HUDEP-2 (cell line): ENCODE measurements around the gene CDCA3.

Experiments
- DNase-seq, 76 experiments: peaks; one replicate each; lab custom pipeline; 2025; ENCODE audit not compliant: unreplicated experiment in 76 of 76; lab: John Stamatoyannopoulos, UW

Gene CDCA3

DNA sequence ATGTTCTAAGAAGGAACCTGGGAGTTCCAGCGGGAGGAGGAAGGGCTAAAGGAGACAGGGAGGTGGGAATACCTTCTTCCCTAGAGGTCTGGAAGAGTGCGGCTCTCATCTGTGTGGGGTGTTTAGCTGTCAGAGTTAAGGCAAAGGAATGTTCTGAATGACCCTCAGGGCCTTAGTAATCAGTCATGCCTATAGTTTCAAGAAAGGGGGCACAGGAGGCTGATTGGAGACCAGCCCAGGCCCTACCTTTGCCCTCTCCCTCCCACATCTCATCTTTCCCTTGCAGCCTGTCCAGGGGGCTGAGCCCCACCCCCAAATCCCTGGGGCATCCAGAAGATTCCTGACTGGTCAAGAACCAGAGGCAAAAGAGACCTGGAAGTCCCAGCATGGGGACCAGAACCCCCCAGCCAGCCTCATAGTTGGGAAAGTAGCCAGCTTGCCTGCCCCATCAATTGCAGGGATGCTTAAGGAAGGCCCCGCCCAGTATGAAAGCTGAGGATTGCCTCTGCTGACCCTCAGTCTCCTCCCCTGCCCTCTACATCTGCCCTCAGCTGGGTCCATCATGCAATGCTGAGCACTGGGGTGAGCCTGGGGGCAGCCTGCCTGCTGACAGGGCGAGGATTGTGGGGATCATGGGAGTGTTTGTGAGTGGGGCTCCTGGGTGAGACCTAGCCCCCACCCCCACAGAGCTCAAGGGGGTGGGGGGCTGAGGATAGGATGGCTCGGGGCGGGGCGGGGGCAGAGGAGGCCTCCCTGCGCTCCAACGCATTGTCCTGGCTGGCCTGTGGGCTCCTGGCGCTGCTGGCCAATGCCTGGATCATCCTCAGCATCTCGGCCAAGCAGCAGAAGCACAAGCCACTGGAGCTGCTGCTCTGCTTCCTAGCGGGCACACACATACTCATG, 27.7 kb downstream of the CDCA3 start:
- DNase-seq = no peak

- no peak for DNase-seq
These were observed 28.5 kb downstream of the CDCA3 start for GRCh38 chr12:6822426-6823135.

GRCh38 chr12:6821591-6822425, 29.3 kb downstream of the CDCA3 start, which contains the start of gene GPR162:
Gene GPR162, plus strand, starts transcription at chr12:6821821. Its CDS starts 2,078 bp downstream, at chr12:6823899.
- DNase-seq = no peak

DNA sequence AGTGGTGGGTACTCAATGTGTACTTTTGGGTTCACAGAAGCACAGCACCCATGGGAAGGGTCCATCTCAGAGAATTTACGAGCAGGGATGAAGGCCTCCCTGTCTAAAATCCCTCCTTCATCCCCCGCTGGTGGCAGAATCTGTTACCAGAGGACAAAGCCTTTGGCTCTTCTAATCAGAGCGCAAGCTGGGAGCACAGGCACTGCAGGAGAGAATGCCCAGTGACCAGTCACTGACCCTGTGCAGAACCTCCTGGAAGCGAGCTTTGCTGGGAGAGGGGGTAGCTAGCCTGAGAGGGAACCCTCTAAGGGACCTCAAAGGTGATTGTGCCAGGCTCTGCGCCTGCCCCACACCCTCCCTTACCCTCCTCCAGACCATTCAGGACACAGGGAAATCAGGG, 30.9 kb downstream of the CDCA3 start:
- no peak for DNase-seq

- no peak for DNase-seq
These were observed 31.7 kb downstream of the CDCA3 start for GRCh38 chr12:6819106-6820030.

DNA sequence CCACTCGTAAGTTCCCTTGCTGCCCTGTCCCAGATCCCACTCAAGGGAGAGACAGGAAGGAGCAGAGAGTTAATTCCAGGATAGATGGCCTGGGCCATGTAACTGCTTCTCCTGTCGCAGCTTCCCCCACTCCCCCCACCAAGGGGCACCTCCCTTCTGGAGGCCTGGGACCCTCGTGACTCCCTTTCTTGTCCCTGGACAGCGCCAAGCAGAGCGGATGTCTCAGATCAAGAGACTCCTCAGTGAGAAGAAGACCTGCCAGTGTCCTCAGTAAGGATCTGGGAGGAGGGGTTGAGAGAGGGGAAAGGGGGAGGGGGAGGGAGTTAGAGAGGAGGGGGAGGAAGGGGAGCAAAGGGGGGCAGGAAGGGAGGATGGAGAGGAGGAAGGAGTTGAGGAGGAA, 32.4 kb downstream of the CDCA3 start:
- DNase-seq = no peak

DNA sequence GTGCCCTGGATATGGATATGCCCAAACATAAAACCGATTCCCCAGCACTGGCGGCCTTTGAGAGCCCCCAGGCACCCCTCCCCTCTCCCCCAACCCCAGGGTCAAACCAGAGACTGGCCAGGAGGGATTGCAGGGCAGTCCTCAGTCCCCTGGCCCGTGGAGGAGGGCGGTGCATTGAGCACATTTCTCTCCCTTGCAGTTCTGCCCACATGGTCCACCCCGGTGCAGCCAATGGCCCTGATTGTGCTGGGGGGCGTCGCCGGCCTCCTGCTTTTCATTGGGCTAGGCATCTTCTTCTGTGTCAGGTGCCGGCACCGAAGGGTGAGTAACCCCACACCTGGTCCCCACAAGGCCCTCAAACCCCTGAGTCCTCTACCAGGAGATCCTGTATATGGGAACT, 32.9 kb downstream of the CDCA3 start:
- no peak for DNase-seq

- no peak for DNase-seq
These were observed 33.4 kb downstream of the CDCA3 start for GRCh38 chr12:6817662-6818157.

DNA sequence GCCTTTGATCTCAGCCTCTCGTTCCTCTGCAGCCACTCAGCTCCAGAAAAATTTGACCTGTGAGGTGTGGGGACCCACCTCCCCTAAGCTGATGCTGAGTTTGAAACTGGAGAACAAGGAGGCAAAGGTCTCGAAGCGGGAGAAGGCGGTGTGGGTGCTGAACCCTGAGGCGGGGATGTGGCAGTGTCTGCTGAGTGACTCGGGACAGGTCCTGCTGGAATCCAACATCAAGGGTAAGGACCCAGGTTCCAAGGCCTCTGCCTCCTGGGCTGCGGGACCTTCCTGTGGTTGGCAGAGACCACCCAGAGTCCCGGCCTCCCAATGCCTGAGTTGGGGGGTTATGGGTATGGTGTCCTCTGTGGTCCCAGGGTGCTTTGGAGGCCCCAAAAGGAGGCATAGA, 34.0 kb downstream of the CDCA3 start:
- DNase-seq = no peak

GRCh38 chr12:6816598-6816997, 34.5 kb downstream of the CDCA3 start:
- DNase-seq = no peak

- no peak for DNase-seq
These were observed 37.7 kb downstream of the CDCA3 start for GRCh38 chr12:6813363-6813762.

DNA sequence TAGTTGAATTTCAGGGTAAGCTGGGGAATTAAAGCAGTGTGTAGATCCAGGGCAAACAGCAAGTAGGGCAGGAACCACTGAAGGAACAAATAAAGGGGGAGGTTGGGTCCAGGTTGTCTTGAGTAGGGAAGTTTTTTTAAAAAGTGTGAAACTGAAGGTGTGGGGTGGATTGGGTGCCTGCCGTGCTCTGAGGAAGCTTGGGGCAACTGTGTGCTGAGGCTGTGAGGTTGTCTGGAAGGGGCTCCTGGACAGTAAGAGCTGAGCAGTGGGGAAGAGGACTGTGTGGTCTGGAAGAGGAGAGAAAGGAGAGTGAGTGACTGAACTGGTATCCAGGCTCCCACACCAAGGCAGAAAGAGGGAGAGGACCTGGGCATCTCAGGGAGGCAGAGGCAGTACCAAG, 40.3 kb downstream of the CDCA3 start:
- no peak for DNase-seq

- DNase-seq = no peak
These were observed 42.0 kb downstream of the CDCA3 start for GRCh38 chr12:6809056-6809455.

- DNase-seq = no peak
These were observed 43.9 kb downstream of the CDCA3 start for GRCh38 chr12:6807170-6807569.

GRCh38 chr12:6799147-6799546, 51.9 kb downstream of the CDCA3 start:
- no peak for DNase-seq
